GM12875 (cell line): Measurements from ENCODE around the gene PTPN7.

ENCODE experiments used
- H3K4me3 ChIP-seq: one replicate; pipeline ENCODE4 v1.5.1; 2011; ENCODE audit warnings: low read depth, low read length, control low read depth
- CTCF ChIP-seq: IDR thresholded peaks from 2 replicates; pipeline ENCODE4 v1.5.1; 2011; ENCODE audit warnings: low read depth, mild to moderate bottlenecking, control low read depth, inconsistent platforms, low read length, moderate library complexity, borderline replicate concordance; ENCODE audit not compliant: insufficient read depth

The PTPN7 gene

GRCh38 chr1:202106340-202107254, 53.8 kb downstream of the PTPN7 start:
- TF ChIP-seq CTCF, result no peak
- no peak overlapping the region for H3K4me3 ChIP-seq

GRCh38 chr1:202105571-202106339, 54.6 kb downstream of the PTPN7 start:
- no peak for TF ChIP-seq CTCF
- H3K4me3 ChIP-seq, result no peak overlapping the region

- TF ChIP-seq CTCF, result no peak
- no peak overlapping the region for H3K4me3 ChIP-seq
Observed at GRCh38 chr1:202104073-202104472, 56.3 kb downstream of the PTPN7 start.

- H3K4me3 ChIP-seq, result no peak overlapping the region
- no peak for TF ChIP-seq CTCF
Observed at GRCh38 chr1:202101184-202101583, 59.2 kb downstream of the PTPN7 start.
